Measurements from ENCODE around the gene RALGAPA2. TPM values are rescaled to one million over a fixed set of nuclear protein-coding genes. Genes with fewer than 3 reads are reported as not detected.

RALGAPA2 gene
- total RNA-seq, 3 donors from 2014 or later (not counting 1 experiment from before 2014, with no cell fraction given), result 26.6 to 33.9 (median 33.1) TPM

GRCh38 chr20:20551409-20551808, 161.0 kb downstream of the RALGAPA2 start:
- Histone ChIP-seq H3K4me3 (ENCODE audit: low read length) (no peak overlapping the region), H3K27ac (ENCODE audit: low read length) (no peak overlapping the region), H3K9me3 (ENCODE audit: control insufficient read depth, insufficient read depth, low read length) (no peaks in the 10 kb centered on the region), H3K4me1 (ENCODE audit: control insufficient read depth, insufficient read depth, low read length) (peaks cover 5% of the 10 kb centered on the region), H3K36me3 (ENCODE audit: control insufficient read depth, insufficient read depth, low read length) (no peaks in the 10 kb centered on the region), H3K27me3 (ENCODE audit: control insufficient read depth, insufficient read depth, low read length) (no peaks in the 10 kb centered on the region)
- WGBS (ENCODE audit: insufficient coverage), result 80% methylated on average over 2 of the region's 3 CpGs
- Mint-ChIP-seq H3K27me3 (ENCODE audit: low read depth in 2 of 2) (no peaks in the 10 kb centered on the region), H3K4me1 (peaks cover 20 to 29% of the 10 kb centered on the region in 2 donors), H3K36me3 (peaks cover 8% of the 10 kb centered on the region), H3K9me3 (no peaks in the 10 kb centered on the region), H3K27ac (no peak overlapping the region), H3K4me3 (no peak overlapping the region)
- DNase-seq (no peak), ATAC-seq (no peak)
- intact Hi-C loops (cut with micrococcal nuclease), result no loop called here
- TF ChIP-seq CTCF (IDR thresholded peaks at IDR 0.05), result no peak

GRCh38 chr20:20549704-20550103, 162.7 kb downstream of the RALGAPA2 start:
- DNase-seq, result no peak
- peaks cover 6% of the 10 kb centered on the region for H3K36me3 ChIP-seq (ENCODE audit: control insufficient read depth, insufficient read depth, low read length)

GRCh38 chr20:20549267-20549612, 163.2 kb downstream of the RALGAPA2 start:
- no peaks in the 10 kb centered on the region for H3K27me3 Mint-ChIP-seq (ENCODE audit: low read depth in 2 of 2)
- peaks cover 22 to 32% of the 10 kb centered on the region in 2 donors for H3K4me1 Mint-ChIP-seq
- ATAC-seq (no peak), DNase-seq (no peak)
- H3K27me3 ChIP-seq (ENCODE audit: control insufficient read depth, insufficient read depth, low read length), result no peaks in the 10 kb centered on the region
- H3K4me3 Mint-ChIP-seq, result no peak overlapping the region
- no peaks in the 10 kb centered on the region for H3K9me3 ChIP-seq (ENCODE audit: control insufficient read depth, insufficient read depth, low read length)
- H3K4me1 ChIP-seq (ENCODE audit: control insufficient read depth, insufficient read depth, low read length), result peaks cover 5% of the 10 kb centered on the region
- H3K36me3 ChIP-seq (ENCODE audit: control insufficient read depth, insufficient read depth, low read length), result peaks cover 6% of the 10 kb centered on the region
- H3K9me3 Mint-ChIP-seq, result no peaks in the 10 kb centered on the region
- WGBS (ENCODE audit: insufficient coverage), result 100% methylated on average over 3 of the region's 6 CpGs
- no peak overlapping the region for H3K27ac Mint-ChIP-seq
- no peak for TF ChIP-seq CTCF (IDR thresholded peaks at IDR 0.05)
- no peak overlapping the region for H3K4me3 ChIP-seq (ENCODE audit: low read length)
- no peak overlapping the region for H3K27ac ChIP-seq (ENCODE audit: low read length)
- intact Hi-C loops (cut with micrococcal nuclease), result no loop called here
- no peaks in the 10 kb centered on the region for H3K36me3 Mint-ChIP-seq

More at GRCh38 chr20:20549704-20550103, 162.7 kb downstream of the RALGAPA2 start:
- no peak overlapping the region for H3K27ac Mint-ChIP-seq
- H3K27me3 Mint-ChIP-seq (ENCODE audit: low read depth in 2 of 2), result no peaks in the 10 kb centered on the region
- ATAC-seq, result no peak
- no CpG with 5 or more reads among the region's 1 CpG for WGBS (ENCODE audit: insufficient coverage)
- no peak overlapping the region for H3K27ac ChIP-seq (ENCODE audit: low read length)
- intact Hi-C loops (cut with micrococcal nuclease), result no loop called here
- H3K9me3 ChIP-seq (ENCODE audit: control insufficient read depth, insufficient read depth, low read length), result no peaks in the 10 kb centered on the region
- H3K4me3 ChIP-seq (ENCODE audit: low read length), result no peak overlapping the region
- peaks cover 22 to 32% of the 10 kb centered on the region in 2 donors for H3K4me1 Mint-ChIP-seq
- no peaks in the 10 kb centered on the region for H3K27me3 ChIP-seq (ENCODE audit: control insufficient read depth, insufficient read depth, low read length)
- peaks cover 5% of the 10 kb centered on the region for H3K4me1 ChIP-seq (ENCODE audit: control insufficient read depth, insufficient read depth, low read length)
- no peaks in the 10 kb centered on the region for H3K9me3 Mint-ChIP-seq
- no peak overlapping the region for H3K4me3 Mint-ChIP-seq
- H3K36me3 Mint-ChIP-seq, result no peaks in the 10 kb centered on the region
- no peak for TF ChIP-seq CTCF (IDR thresholded peaks at IDR 0.05)

DNA sequence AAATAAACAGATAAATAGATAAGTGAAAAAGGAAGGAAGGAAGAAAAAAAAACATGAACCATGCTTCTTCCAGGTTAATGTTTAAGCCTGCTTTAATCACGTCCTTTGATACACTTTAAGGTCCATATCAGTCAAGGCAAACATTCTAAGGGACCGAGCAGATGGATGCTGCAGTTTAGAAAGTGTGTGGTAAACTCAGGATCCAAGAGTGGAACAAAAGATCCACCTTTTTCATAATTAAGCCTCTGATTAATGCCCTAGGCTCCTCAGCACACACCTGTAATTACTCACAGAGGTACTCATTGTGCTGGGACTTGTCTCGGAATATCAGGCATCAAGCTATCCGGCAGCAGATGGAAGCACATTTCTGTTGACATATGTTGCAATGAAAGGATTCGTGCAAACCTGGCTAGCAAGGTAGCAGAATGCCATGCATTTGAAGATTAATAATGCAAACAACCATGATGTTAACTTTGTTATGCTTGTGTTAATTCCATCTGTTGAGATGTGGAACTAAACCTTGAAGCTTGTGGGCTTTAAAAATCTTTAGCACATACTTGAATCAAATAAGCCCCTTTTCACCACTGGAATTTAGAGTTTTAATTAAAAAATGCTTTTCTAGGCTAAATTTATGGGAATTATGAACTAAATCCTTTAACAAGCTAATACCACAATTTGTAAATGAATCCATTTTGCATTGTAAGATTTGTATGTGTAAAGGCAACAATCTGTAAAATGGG, 163.7 kb downstream of the RALGAPA2 start:
- Histone ChIP-seq H3K4me3 (ENCODE audit: low read length) (no peak overlapping the region), H3K27ac (ENCODE audit: low read length) (no peak overlapping the region), H3K4me1 (ENCODE audit: control insufficient read depth, insufficient read depth, low read length) (peaks cover 5% of the 10 kb centered on the region), H3K36me3 (ENCODE audit: control insufficient read depth, insufficient read depth, low read length) (peaks cover 6% of the 10 kb centered on the region), H3K9me3 (ENCODE audit: control insufficient read depth, insufficient read depth, low read length) (no peaks in the 10 kb centered on the region), H3K27me3 (ENCODE audit: control insufficient read depth, insufficient read depth, low read length) (no peaks in the 10 kb centered on the region)
- ATAC-seq (no peak), DNase-seq (no peak)
- Mint-ChIP-seq H3K27ac (no peak overlapping the region), H3K4me1 (peaks cover 22 to 32% of the 10 kb centered on the region in 2 donors), H3K9me3 (no peaks in the 10 kb centered on the region), H3K27me3 (ENCODE audit: low read depth in 2 of 2) (no peaks in the 10 kb centered on the region), H3K4me3 (no peak overlapping the region), H3K36me3 (no peaks in the 10 kb centered on the region)
- no peak for TF ChIP-seq CTCF (IDR thresholded peaks at IDR 0.05)
- 99% methylated on average over 5 of the region's 5 CpGs for WGBS (ENCODE audit: insufficient coverage)
- intact Hi-C loops (cut with micrococcal nuclease), result no loop called here

All from natural killer cell (primary cell).